Kidney (tissue), 14 donors: ENCODE results near the gene SBNO1. TPM values are rescaled to one million over a fixed set of nuclear protein-coding genes. Genes with fewer than 3 reads are reported as not detected.

Experiments used
- DNase-seq, 5 donors: peaks; one replicate each; pipeline ENCODE4 v3.0.0-alpha.2; 2013 to 2020
- FAIRE-seq: peaks from 2 replicates; lab custom pipeline; 2012; peaks lifted over from hg19 to GRCh38; lab: Jason Lieb, UNC
- H3K27ac ChIP-seq, 2 donors: one replicate each; pipeline ENCODE4 v1.7.0; 2013; ENCODE audit warnings: low read depth in 2 of 2, low read length in 2 of 2, inconsistent platforms in 1 of 2
- H3K27me3 ChIP-seq: one replicate; pipeline ENCODE4 v1.7.1; 2013; ENCODE audit warnings: low read length, inconsistent platforms; ENCODE audit not compliant: control insufficient read depth, insufficient read depth
- H3K36me3 ChIP-seq, 3 donors: one replicate each; pipeline versions ENCODE4 v1.7.0 to v1.7.1; 2013; ENCODE audit warnings: low read length in 3 of 3, control low read depth in 1 of 3, inconsistent platforms in 1 of 3; ENCODE audit not compliant: insufficient read depth in 3 of 3, control insufficient read depth in 2 of 3
- H3K4me1 ChIP-seq, 3 donors: one replicate each; pipeline versions ENCODE4 v1.7.0 to v1.7.1; 2013; ENCODE audit warnings: low read length in 3 of 3, inconsistent platforms in 1 of 3, low read depth in 1 of 3; ENCODE audit not compliant: control insufficient read depth in 2 of 3, insufficient read depth in 2 of 3
- H3K4me3 ChIP-seq, 3 donors: one replicate each; pipeline versions ENCODE4 v1.7.0 to v1.8.1; 2013; ENCODE audit warnings: low read length in 3 of 3, control low read depth in 1 of 3, inconsistent platforms in 1 of 3
- H3K9ac ChIP-seq, 3 donors: one replicate each; pipeline versions ENCODE4 v1.7.0 to v1.7.1; 2013; ENCODE audit warnings: low read length in 3 of 3, control low read depth in 1 of 3, inconsistent platforms in 1 of 3
- H3K9me3 ChIP-seq, 3 donors: one replicate each; pipeline versions ENCODE4 v1.7.0 to v1.7.1; 2013; ENCODE audit warnings: low read length in 3 of 3, control low read depth in 1 of 3, inconsistent platforms in 1 of 3; ENCODE audit not compliant: control insufficient read depth in 2 of 3, insufficient read depth in 1 of 3
- intact Hi-C: fragments of 100-400 bp; cut with DNase I; formaldehyde crosslinking; loops from one replicate; pipeline ENCODE4 v1.11.1; 2022
- polyA plus RNA-seq: library from polyadenylated mRNA; stranded (reverse); fragments of 350-450 nt; fragmentation: Illumina TruSeq; extraction: RNeasy Lipid Tissue Mini Kit (QIAGEN cat#74804); gene quantifications from one replicate; pipeline ENCODE4 v1.2.3, GENCODE V29; 2014; ENCODE audit warnings: low read depth, low replicate concordance; ENCODE audit not compliant: insufficient read depth
- total RNA-seq: library from RNA; stranded (reverse); fragmentation: NEBNext Ultra II Directional; extraction: Animal tissue kit (Norgen Biotek cat#: 25700); gene quantifications from one replicate; pipeline ENCODE4 v1.2.1, GENCODE V29; 2021
- TF ChIP-seq, protein P1 (sequence below): IDR thresholded peaks from 3 replicates; pipeline ENCODE4 v1.5.1; 2012; ENCODE audit warnings: mild to moderate bottlenecking, moderate library complexity, borderline replicate concordance; ENCODE audit not compliant: insufficient read depth; ENCODE audit errors: extremely low read depth
- donor health status: control.
- donor health status: control.
- donor health status: control.
- donor health status: control.
- donor health status: control.
- donor health status: DM: yes; HTN: yes; CAD: no.
- donor health status: Normal renal cell carcinoma (clear cell type).

Gene SBNO1
- total and polyA plus RNA-seq, 2 donors from 2014 or later = 4.3 to 32.0 TPM

- peaks cover 8 to 35% (median 13%) of the 10 kb centered on the region in 3 donors for H3K36me3 ChIP-seq
- TF ChIP-seq, protein P1, sequence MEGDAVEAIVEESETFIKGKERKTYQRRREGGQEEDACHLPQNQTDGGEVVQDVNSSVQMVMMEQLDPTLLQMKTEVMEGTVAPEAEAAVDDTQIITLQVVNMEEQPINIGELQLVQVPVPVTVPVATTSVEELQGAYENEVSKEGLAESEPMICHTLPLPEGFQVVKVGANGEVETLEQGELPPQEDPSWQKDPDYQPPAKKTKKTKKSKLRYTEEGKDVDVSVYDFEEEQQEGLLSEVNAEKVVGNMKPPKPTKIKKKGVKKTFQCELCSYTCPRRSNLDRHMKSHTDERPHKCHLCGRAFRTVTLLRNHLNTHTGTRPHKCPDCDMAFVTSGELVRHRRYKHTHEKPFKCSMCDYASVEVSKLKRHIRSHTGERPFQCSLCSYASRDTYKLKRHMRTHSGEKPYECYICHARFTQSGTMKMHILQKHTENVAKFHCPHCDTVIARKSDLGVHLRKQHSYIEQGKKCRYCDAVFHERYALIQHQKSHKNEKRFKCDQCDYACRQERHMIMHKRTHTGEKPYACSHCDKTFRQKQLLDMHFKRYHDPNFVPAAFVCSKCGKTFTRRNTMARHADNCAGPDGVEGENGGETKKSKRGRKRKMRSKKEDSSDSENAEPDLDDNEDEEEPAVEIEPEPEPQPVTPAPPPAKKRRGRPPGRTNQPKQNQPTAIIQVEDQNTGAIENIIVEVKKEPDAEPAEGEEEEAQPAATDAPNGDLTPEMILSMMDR = no peak
- no peak for FAIRE-seq
Observed at GRCh38 chr12:123337070-123337469, 27.6 kb downstream of the SBNO1 start.

GRCh38 chr12:123336530-123336929 lies 28.1 kb downstream of the SBNO1 start:
- FAIRE-seq (no peak), DNase-seq (no peak)
- intact Hi-C loops = no loop called here
- Histone ChIP-seq H3K36me3 (peaks cover 8 to 35% (median 13%) of the 10 kb centered on the region in 3 donors), H3K4me1 (no peaks in the 10 kb centered on the region), H3K27me3 (no peaks in the 10 kb centered on the region), H3K9ac (no peak overlapping the region), H3K4me3 (no peak overlapping the region), H3K9me3 (no peaks in the 10 kb centered on the region), H3K27ac (no peak overlapping the region)
- TF ChIP-seq, protein P1 = no peak

More at GRCh38 chr12:123337070-123337469, 27.6 kb downstream of the SBNO1 start:
- DNase-seq = no peak
- intact Hi-C loops = no loop called here
- Histone ChIP-seq H3K27me3 (no peaks in the 10 kb centered on the region), H3K4me1 (no peaks in the 10 kb centered on the region), H3K4me3 (no peak overlapping the region), H3K9ac (no peak overlapping the region), H3K27ac (no peak overlapping the region), H3K9me3 (no peaks in the 10 kb centered on the region)

GRCh38 chr12:123335490-123335889 lies 29.2 kb downstream of the SBNO1 start:
- Histone ChIP-seq H3K36me3 (peaks cover 6 to 31% (median 17%) of the 10 kb centered on the region in 3 donors), H3K4me3 (no peak overlapping the region), H3K27ac (no peak overlapping the region), H3K9me3 (no peaks in the 10 kb centered on the region), H3K4me1 (no peaks in the 10 kb centered on the region), H3K27me3 (no peaks in the 10 kb centered on the region), H3K9ac (no peak overlapping the region)
- intact Hi-C loops = no loop called here
- no peak for FAIRE-seq
- TF ChIP-seq, protein P1 = no peak
- no peak for DNase-seq

DNA sequence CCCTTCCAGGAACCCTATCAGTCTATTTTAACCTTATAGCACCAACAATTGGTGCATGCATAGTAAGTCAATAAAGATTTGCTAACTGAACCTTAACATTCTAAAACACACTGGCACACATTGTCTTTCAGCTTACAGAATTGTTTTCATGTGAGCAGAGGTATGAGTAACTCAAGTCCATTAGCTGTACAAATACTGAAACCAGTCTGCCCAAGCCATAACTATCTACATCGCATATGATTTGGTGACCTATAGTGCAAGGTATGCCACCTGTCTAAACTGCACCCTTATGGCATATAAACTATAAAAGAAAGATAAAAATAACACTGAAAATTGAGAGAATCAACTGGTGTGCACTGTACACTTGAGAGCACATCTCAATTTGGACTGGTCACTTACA lies 34.8 kb downstream of the SBNO1 start:
- no peaks in the 10 kb centered on the region for H3K27me3 ChIP-seq
- no peak overlapping the region for H3K27ac ChIP-seq
- H3K9ac ChIP-seq = no peak overlapping the region
- no peaks in the 10 kb centered on the region for H3K4me1 ChIP-seq
- peaks cover 14 to 56% (median 26%) of the 10 kb centered on the region in 3 donors for H3K36me3 ChIP-seq
- intact Hi-C loops = no loop called here
- H3K4me3 ChIP-seq = no peak overlapping the region
- TF ChIP-seq, protein P1 = no peak
- FAIRE-seq (no peak), DNase-seq (no peak)
- no peaks in the 10 kb centered on the region for H3K9me3 ChIP-seq
